Medulla oblongata (tissue), 1 donor: Measurements from ENCODE around the gene PSMD9.
"Not testable (repeated sequence)": the region's sequence is repeated elsewhere in the genome, so short reads cannot be mapped to it uniquely, and the experiment has no call there.

Experiments
- DNase-seq: peaks from one replicate; pipeline ENCODE4 v3.0.0-alpha.2; 2015; ENCODE audit errors: extremely low spot score

Gene PSMD9

GRCh38 chr12:121873216-121873569, 15.4 kb upstream of the PSMD9 start:
- no peak for DNase-seq

- no peak for DNase-seq
These were observed 14.5 kb upstream of the PSMD9 start for GRCh38 chr12:121874071-121874470.

GRCh38 chr12:121875582-121875981, 13.0 kb upstream of the PSMD9 start:
- no peak for DNase-seq

- not testable (repeated sequence) for DNase-seq
These were observed 12.5 kb upstream of the PSMD9 start for GRCh38 chr12:121876080-121876447.

GRCh38 chr12:121883315-121883660, 5.3 kb upstream of the PSMD9 start:
- no peak for DNase-seq

- DNase-seq = not testable (repeated sequence)
These were observed 3.5 kb upstream of the PSMD9 start for GRCh38 chr12:121885129-121885528.

GRCh38 chr12:121888083-121888477, 510 bp upstream of the PSMD9 start:
- no peak for DNase-seq

GRCh38 chr12:121889274-121889624, 659 bp downstream of the PSMD9 start:
- DNase-seq = no peak

- not testable (repeated sequence) for DNase-seq
These were observed 1.1 kb downstream of the PSMD9 start for GRCh38 chr12:121889661-121890060.

GRCh38 chr12:121892673-121893561, 4.3 kb downstream of the PSMD9 start:
- DNase-seq = no peak

- DNase-seq = no peak
These were observed 5.4 kb downstream of the PSMD9 start for GRCh38 chr12:121893961-121894460.

GRCh38 chr12:121894633-121895032, 6.0 kb downstream of the PSMD9 start:
- no peak for DNase-seq

GRCh38 chr12:121898287-121898686, 9.7 kb downstream of the PSMD9 start:
- no peak for DNase-seq

GRCh38 chr12:121899590-121899989, 11.0 kb downstream of the PSMD9 start:
- DNase-seq = no peak

GRCh38 chr12:121903202-121903601, 14.6 kb downstream of the PSMD9 start:
- no peak for DNase-seq

GRCh38 chr12:121905746-121906145, 17.2 kb downstream of the PSMD9 start:
- DNase-seq = no peak

- no peak for DNase-seq
These were observed 20.1 kb downstream of the PSMD9 start for GRCh38 chr12:121908702-121909101.

GRCh38 chr12:121911824-121912585, 23.4 kb downstream of the PSMD9 start:
- DNase-seq = no peak

- DNase-seq = no peak
These were observed 27.3 kb downstream of the PSMD9 start for GRCh38 chr12:121915841-121916321.

GRCh38 chr12:121916719-121917118, 28.1 kb downstream of the PSMD9 start:
- no peak for DNase-seq

GRCh38 chr12:121917950-121918678, 29.5 kb downstream of the PSMD9 start, which contains the start of gene CFAP251:
Gene CFAP251 (plus strand): TSS chr12:121918592. CDS start chr12:121921306, 2,714 bp downstream.
- peak; percentile 89 for DNase-seq

- no peak for DNase-seq
These were observed 30.1 kb downstream of the PSMD9 start for GRCh38 chr12:121918679-121919038.
